Endothelial cell of umbilical vein (primary cell): Measurements from ENCODE around the gene ZNF775. TPM values are rescaled to one million over a fixed set of nuclear protein-coding genes. Genes with fewer than 3 reads are reported as not detected.

ENCODE experiments used
- BruUV-seq: library from RNA; stranded (reverse); fragments of 400-500 nt; replicated peaks from 2 replicates; lab custom pipeline; 2021; lab: Mats Ljungman, UMichigan
- CTCF ChIA-PET: fragments of 300-600, 350-600 bp; sonication (Branson Sonifier 250); formaldehyde crosslinking; loops from one replicate; lab custom pipeline; 2021; ENCODE audit warnings: antibody characterized with exemption, inconsistent platforms; lab: Charles Lee
- POLR2A ChIA-PET: fragments of 300-600, 350-600 bp; sonication (Branson Sonifier 250); formaldehyde crosslinking; loops from one replicate; lab custom pipeline; 2021; ENCODE audit warnings: antibody characterized with exemption, inconsistent platforms; lab: Charles Lee
- DNase-seq: peaks from one replicate; pipeline ENCODE4 v3.0.0-alpha.2; 2011; ENCODE audit warnings: low read depth, low spot score
- FAIRE-seq: peaks from 2 replicates; lab custom pipeline; 2011; peaks lifted over from hg19 to GRCh38; lab: Jason Lieb, UNC
- H2AFZ ChIP-seq: 2 replicates; pipeline ENCODE4 v1.6.0; 2012; ENCODE audit warnings: low read depth, low read length, control low read depth, inconsistent platforms
- H3K27ac ChIP-seq: 2 replicates; pipeline ENCODE4 v1.5.1; 2011; ENCODE audit warnings: low read depth, mild to moderate bottlenecking, control low read depth, low read length, moderate library complexity; ENCODE audit not compliant: insufficient read depth
- H3K27me3 ChIP-seq, 2 experiments: 2 replicates each; pipeline versions ENCODE4 v1.6.0 to v1.6.1; 2011; ENCODE audit warnings: low read length in 2 of 2, mixed read lengths in 1 of 2; ENCODE audit not compliant: control insufficient read depth in 2 of 2, insufficient read depth in 2 of 2
- H3K36me3 ChIP-seq, 2 experiments: 2 replicates in 1 of 2; 3 replicates in 1 of 2; pipeline ENCODE4 v1.5.1; 2011; ENCODE audit warnings: low read length in 2 of 2, mild to moderate bottlenecking in 1 of 2, moderate library complexity in 1 of 2; ENCODE audit not compliant: control insufficient read depth in 2 of 2, insufficient read depth in 2 of 2; ENCODE audit errors: extremely low read depth in 1 of 2
- H3K4me1 ChIP-seq: 3 replicates; pipeline ENCODE4 v1.5.1; 2011; ENCODE audit warnings: mild to moderate bottlenecking, low read length; ENCODE audit not compliant: control insufficient read depth, insufficient read depth; ENCODE audit errors: extremely low read depth
- H3K4me2 ChIP-seq: 2 replicates; pipeline ENCODE4 v1.6.1; 2011; ENCODE audit warnings: low read length, control low read depth, mixed read lengths; ENCODE audit not compliant: insufficient read depth
- H3K4me3 ChIP-seq, 3 experiments: fragments of 200-600 bp in 1 of 3; sonication (generic), shearing (Covaris generic) in 1 of 3; replicated peaks in 1 of 3; 2 replicates each; pipeline ENCODE4 v1.5.1; 2011 to 2016; ENCODE audit warnings: control low read depth in 3 of 3, low read length in 3 of 3, mild to moderate bottlenecking in 2 of 3, inconsistent platforms in 1 of 3, low read depth in 1 of 3, moderate library complexity in 1 of 3; ENCODE audit not compliant: insufficient read depth in 1 of 3
- H3K79me2 ChIP-seq: 2 replicates; pipeline ENCODE4 v1.6.0; 2012; ENCODE audit warnings: low read length, inconsistent platforms; ENCODE audit not compliant: control insufficient read depth, insufficient read depth
- H3K9ac ChIP-seq: replicated peaks from 2 replicates; pipeline ENCODE3; 2011; ENCODE audit warnings: low read length, control low read depth; ENCODE audit not compliant: insufficient read depth; ENCODE audit errors: extremely low read depth
- H3K9me1 ChIP-seq: replicated peaks from 3 replicates; pipeline ENCODE4 v1.6.0; 2011; ENCODE audit warnings: mild to moderate bottlenecking, low read length; ENCODE audit not compliant: control insufficient read depth, insufficient read depth; ENCODE audit errors: extremely low read depth
- H3K9me3 ChIP-seq: replicated peaks from 2 replicates; pipeline ENCODE4 v1.5.1; 2012; ENCODE audit warnings: low read length, inconsistent platforms; ENCODE audit not compliant: control insufficient read depth, insufficient read depth
- H4K20me1 ChIP-seq: replicated peaks from 2 replicates; pipeline ENCODE3; 2011; ENCODE audit warnings: mild to moderate bottlenecking, low read length; ENCODE audit not compliant: control insufficient read depth, insufficient read depth; ENCODE audit errors: extremely low read depth
- CTCF ChIP-seq, 2 donors: IDR thresholded peaks; 1 replicate in 1 of 2; 2 replicates in 1 of 2; pipeline ENCODE4 v1.5.1; 2011; ENCODE audit warnings: low read length in 2 of 2, mild to moderate bottlenecking in 2 of 2, moderate library complexity in 2 of 2, control low read depth in 1 of 2, inconsistent platforms in 1 of 2, low read depth in 1 of 2; ENCODE audit not compliant: insufficient read depth in 1 of 2; ENCODE audit errors: extremely low read depth in 1 of 2
- EZH2 ChIP-seq: IDR thresholded peaks from 2 replicates; pipeline ENCODE4 v1.6.1; 2012; ENCODE audit warnings: borderline replicate concordance, low read depth, mild to moderate bottlenecking, moderate library complexity, low read length, inconsistent platforms; ENCODE audit not compliant: severe bottlenecking
- FOS ChIP-seq: IDR thresholded peaks from 2 replicates; pipeline ENCODE4 v1.6.1; 2011; ENCODE audit warnings: mild to moderate bottlenecking, low read length, moderate library complexity, borderline replicate concordance; ENCODE audit not compliant: insufficient read depth
- GATA2 ChIP-seq: IDR thresholded peaks from 2 replicates; pipeline ENCODE4 v1.7.0; 2011; ENCODE audit warnings: low read depth, mild to moderate bottlenecking, moderate library complexity, mixed read lengths, low read length; ENCODE audit not compliant: insufficient read length, insufficient read depth
- JUN ChIP-seq: IDR thresholded peaks from 2 replicates; pipeline ENCODE4 v1.6.1; 2011; ENCODE audit warnings: borderline replicate concordance, low read depth; ENCODE audit not compliant: insufficient read length, insufficient read depth
- MAX ChIP-seq: IDR thresholded peaks from 2 replicates; pipeline ENCODE4 v1.6.1; 2011; ENCODE audit not compliant: insufficient read depth, insufficient read length
- MYC ChIP-seq: IDR thresholded peaks from one replicate; pipeline ENCODE4 v1.6.1; 2011; ENCODE audit warnings: mild to moderate bottlenecking, low read depth, low read length
- POLR2A ChIP-seq: IDR thresholded peaks from 2 replicates; pipeline ENCODE4 v1.6.1; 2012; ENCODE audit warnings: low read depth, mild to moderate bottlenecking, control low read depth, low read length
- POLR2AphosphoS5 ChIP-seq: IDR thresholded peaks from 2 replicates; pipeline ENCODE4 v1.6.1; 2012; ENCODE audit warnings: low read depth, mild to moderate bottlenecking, control low read depth, low read length, moderate library complexity; ENCODE audit not compliant: insufficient read depth
- dilution Hi-C: fragments of 300-500 bp; cut with MboI; formaldehyde crosslinking; loops from one replicate; pipeline ENCODE4 v1.15.0; 2019; ENCODE audit warnings: low sequenced_read_pairs; ENCODE audit not compliant: extremely low pct_ligation_motif_present
- intact Hi-C: fragments of 100-400 bp; cut with micrococcal nuclease; formaldehyde crosslinking; loops from one replicate; pipeline ENCODE4 v1.10.0; 2022
- polyA plus RNA-seq, 4 experiments: library from polyadenylated mRNA; depleted of rRNA in 3 of 4; stranded (reverse) in 3 of 4; unstranded in 1 of 4; fragments of >200 nt; gene quantifications; 2 replicates each; pipeline versions ENCODE4 v1.2.1 to v1.2.3, GENCODE V29; 2011 to 2012; ENCODE audit warnings: missing spikeins in 1 of 4
- total RNA-seq: library from RNA; stranded (reverse); gene quantifications from 2 replicates; pipeline ENCODE4 v1.2.3, GENCODE V29; 2021

ZNF775 gene
- total and polyA plus RNA-seq, 2 donors (not counting 3 experiments of a cell fraction or from before 2014, with no cell fraction given), result 5.8 to 8.3 TPM

GRCh38 chr7:150400008-150400787, 21.1 kb downstream of the ZNF775 start:
- no peaks in the 10 kb centered on the region for H3K9me1 ChIP-seq
- POLR2A ChIA-PET, result no interaction called here
- peaks cover 8% of the 10 kb centered on the region for H3K4me1 ChIP-seq
- dilution Hi-C loops, result no loop called here
- no peak overlapping the region for H3K4me2 ChIP-seq
- no peak overlapping the region for H3K27ac ChIP-seq
- no peak for TF ChIP-seq MYC
- no peak for TF ChIP-seq POLR2A
- TF ChIP-seq JUN, result no peak
- TF ChIP-seq MAX, result no peak
- TF ChIP-seq FOS, result peak; percentile 10
- no peak for TF ChIP-seq EZH2
- peak; percentile 43 for TF ChIP-seq GATA2
- TF ChIP-seq POLR2AphosphoS5, result no peak
- no peak for TF ChIP-seq CTCF (IDR thresholded peaks at IDR 0.05; ENCODE audit: extremely low read depth in 1 of 2, insufficient read depth in 1 of 2, low read depth in 1 of 2, low read length in 2 of 2)
- no peak overlapping the region for H3K4me3 ChIP-seq
- H2AFZ ChIP-seq, result no peak overlapping the region
- FAIRE-seq, result peak; percentile 21
- no peak overlapping the region for H3K9ac ChIP-seq
- H3K79me2 ChIP-seq, result no peaks in the 10 kb centered on the region
- H3K9me3 ChIP-seq, result no peaks in the 10 kb centered on the region
- no peaks in the 10 kb centered on the region for H4K20me1 ChIP-seq
- intact Hi-C loops, result no loop called here
- DNase-seq, result no peak
- H3K27me3 ChIP-seq, result no peaks in the 10 kb centered on the region
- no TSS peak for BruUV-seq
- peaks cover 0 to 17% of the 10 kb centered on the region in 2 experiments for H3K36me3 ChIP-seq
- CTCF ChIA-PET, result interaction anchor here (1.1 kb wide), 1 partner anchor 12 kb away, joined by 3 read pairs; no protein-coding TSS in a partner anchor
